GM21825 (cell line): Measurements from ENCODE around the gene ADGRE2.

Experiments used
- ATAC-seq: cut with Tn5 transposase; IDR thresholded peaks from one replicate; pipeline ENCODE4 v1.9.1; 2021; ENCODE audit warnings: mild to moderate bottlenecking, moderate library complexity; ENCODE audit not compliant: unreplicated experiment

Gene ADGRE2

DNA sequence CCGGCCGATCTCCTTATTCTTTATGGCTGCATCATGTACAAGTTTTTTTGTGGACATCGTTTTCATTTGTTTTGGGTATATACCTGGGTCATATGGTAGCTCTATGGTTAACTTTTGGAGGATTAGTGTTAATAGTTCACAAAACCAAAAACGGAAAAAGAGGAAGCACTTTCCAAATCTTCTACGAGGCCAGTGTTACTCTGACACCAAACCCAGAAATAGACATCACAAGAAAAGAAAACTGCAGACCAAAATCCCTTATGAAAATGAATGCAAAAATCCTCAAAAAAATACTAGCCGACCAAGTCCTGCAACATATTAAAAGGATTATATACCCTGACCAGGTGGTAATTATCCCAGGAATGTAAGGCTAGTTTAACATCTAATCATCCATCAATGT lies 29.8 kb downstream of the ADGRE2 start:
- ATAC-seq: no peak

DNA sequence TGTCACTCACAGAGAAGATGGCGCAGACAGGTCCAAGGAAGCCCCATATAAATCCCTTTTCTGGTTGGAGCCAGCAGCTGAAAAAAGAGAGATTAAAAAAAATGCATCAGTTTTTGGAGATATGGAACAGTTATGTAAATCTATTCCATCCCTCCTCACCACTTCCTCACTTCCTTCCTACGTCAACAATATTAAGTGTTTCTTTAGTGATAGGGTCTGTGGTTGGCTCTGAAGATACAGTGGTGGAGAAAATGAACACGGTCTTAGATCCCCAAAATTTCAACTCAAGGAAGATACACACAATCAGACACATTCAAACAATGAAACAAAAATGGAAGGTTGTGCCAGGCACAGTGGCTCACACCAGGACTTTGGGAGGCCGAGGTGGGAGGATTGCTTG lies 31.5 kb downstream of the ADGRE2 start:
- ATAC-seq: no peak

DNA sequence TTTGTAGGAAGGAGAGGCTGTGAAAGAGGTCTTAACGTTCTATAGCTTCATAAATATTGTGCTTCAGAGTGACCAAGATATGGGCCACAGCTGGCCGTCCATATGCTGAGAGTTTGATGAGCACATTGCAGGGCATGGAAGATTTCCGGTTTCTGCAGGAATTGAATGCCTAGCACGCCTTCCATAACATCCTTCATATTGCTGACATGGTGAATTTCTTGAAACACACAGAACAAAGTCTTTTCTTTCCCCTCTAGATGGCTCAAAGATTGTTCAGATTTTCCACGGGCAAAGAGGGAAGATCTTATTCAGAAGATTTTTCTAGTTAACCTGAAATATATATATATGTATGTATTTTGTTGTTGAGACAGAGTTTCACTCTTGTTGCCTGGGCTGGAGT lies 42.4 kb downstream of the ADGRE2 start:
- ATAC-seq: no peak

DNA sequence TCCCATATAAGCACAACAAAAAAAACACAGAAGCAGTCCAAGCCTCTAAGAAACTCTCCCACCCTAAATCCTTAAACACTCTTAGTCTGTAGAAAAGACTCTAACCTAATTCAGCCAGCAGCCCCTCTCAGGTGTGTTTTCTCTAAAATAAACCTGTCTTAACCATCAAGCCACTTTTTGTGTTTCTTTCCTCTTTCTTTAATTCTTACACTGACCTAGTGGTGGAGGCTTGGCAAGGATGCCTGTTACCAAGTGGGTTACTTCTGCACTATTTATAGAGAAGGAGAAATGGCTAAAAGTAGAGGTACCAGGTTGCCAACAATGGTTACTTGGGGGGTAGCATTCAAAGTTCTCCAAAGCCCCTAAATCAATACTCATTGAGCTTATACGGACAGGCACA lies 44.8 kb downstream of the ADGRE2 start:
- ATAC-seq: no peak

DNA sequence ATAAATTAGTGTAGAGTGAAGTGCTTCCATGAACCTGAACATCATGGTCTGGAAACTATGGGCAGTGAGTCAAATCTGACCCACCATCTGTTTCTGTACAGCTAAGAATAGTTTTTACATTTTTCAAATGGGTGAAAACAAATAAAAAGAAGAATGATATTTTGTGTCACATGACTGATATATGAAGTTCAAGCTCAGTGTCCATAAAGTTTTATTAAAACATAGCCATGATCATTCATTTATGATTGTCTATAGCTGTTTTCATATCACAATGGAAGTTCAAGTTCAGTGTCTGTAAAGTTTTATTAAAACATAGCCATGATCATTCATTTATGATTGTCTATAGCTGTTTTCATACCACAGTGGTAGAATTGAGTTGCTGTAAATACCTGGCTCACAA lies 45.9 kb downstream of the ADGRE2 start:
- ATAC-seq: no peak

DNA sequence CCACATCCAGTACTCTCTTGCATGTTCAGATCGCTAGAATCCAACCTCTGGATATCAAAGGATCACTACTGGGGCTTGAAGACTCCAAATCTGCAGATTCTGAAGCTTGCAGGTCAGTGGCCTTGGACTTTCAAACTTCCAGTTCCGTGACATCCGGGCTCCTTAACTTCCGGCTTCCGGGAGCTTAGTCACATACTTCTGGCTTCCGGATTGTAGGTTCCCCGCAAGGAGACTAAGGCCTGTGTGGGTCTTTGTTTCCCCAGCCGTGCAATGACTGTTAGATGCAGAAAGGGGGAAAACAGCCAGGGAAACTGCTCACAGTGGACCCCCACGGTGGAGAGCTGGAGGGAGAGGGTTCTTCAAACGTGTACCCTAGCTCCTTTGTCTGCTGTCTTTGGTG lies 47.2 kb downstream of the ADGRE2 start:
- no peak for ATAC-seq

DNA sequence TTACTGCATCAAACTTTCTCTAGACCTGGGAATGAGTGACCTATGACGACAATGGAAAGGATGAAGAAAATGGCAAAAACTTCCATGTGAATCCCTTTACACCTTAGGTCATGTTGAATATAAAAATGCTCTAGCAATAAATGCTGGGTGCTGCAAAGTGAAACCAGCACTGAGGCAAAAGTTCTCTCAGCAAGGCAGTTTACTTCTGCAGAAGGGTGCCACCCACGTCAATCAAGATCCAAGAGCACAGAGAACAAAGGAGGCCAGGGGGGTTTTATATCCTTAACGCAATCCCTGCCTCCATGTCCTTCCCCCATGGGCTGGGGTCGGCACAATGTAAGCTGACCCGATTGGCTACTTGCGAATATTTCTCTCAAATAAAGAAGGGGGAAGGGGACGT lies 49.8 kb downstream of the ADGRE2 start:
- no peak for ATAC-seq

DNA sequence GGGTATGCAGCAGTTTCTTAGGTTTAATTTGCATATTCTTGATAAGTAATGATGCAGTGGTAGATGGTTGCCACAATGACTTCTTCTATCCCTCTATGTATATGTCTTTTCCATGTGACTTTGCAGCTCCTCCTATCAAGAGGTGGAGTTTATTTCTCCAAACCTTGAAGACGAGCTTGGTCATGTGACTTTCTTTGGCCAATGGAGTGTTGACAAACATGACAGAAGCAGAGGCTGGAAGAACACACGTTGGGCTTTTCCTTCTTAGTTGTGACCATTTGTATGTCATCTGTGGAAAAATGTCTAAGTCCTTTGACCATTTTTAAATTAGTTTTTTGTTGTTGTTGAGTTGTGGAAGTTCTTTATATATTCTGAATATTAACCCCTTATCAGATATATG lies 56.2 kb downstream of the ADGRE2 start:
- ATAC-seq: no peak

DNA sequence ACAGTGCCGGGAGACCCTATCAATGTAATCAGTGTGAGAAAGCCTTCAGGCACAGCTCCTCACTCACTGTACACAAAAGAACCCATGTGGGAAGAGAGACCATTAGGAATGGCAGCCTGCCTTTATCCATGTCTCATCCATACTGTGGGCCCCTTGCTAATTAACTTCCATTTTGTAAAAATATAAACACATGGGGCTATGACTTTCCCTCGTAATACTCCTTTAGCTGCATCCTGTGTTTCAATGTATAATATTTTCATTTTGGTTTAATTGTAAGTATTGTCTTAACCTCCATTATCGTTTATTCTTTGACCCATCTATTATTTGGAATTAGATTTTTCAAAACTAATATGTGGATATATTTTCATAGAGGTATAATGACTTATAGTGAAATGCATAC lies 59.2 kb downstream of the ADGRE2 start:
- ATAC-seq: no peak

DNA sequence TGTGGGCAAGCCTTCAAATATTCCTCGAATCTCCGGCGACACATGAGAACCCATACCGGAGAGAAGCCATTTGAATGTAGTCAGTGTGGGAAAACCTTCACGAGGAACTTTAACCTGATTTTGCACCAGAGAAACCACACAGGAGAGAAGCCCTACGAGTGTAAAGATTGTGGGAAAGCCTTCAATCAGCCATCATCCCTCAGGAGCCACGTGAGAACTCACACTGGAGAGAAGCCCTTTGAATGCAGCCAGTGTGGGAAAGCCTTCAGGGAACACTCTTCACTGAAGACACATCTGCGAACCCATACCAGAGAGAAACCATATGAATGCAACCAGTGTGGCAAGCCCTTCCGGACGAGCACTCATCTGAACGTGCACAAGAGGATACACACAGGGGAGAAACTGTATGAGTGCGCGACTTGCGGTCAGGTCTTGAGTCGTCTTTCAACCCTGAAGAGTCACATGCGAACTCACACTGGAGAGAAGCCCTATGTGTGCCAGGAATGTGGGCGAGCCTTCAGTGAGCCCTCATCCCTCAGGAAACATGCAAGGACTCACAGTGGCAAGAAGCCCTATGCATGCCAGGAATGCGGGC lies 59.7 kb downstream of the ADGRE2 start:
- ATAC-seq: no peak

DNA sequence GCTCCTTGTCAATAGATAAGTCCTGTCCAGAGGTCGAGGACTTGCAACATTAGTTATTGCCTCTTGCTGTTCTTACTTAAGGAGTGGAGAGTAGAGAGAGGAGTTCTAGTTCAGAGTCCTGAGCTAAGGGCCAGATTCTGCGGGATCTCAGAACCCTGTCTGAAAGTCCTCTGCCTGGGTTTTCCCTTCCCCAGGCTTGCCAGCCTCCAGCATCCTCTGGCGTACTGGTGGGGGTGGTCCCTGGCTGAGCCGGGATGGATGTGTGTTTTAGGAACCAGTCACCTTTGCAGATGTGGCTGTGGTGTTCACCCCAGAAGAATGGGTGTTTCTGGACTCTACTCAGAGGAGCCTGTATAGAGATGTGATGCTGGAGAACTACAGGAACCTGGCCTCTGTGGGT lies 62.5 kb downstream of the ADGRE2 start:
- no peak for ATAC-seq

DNA sequence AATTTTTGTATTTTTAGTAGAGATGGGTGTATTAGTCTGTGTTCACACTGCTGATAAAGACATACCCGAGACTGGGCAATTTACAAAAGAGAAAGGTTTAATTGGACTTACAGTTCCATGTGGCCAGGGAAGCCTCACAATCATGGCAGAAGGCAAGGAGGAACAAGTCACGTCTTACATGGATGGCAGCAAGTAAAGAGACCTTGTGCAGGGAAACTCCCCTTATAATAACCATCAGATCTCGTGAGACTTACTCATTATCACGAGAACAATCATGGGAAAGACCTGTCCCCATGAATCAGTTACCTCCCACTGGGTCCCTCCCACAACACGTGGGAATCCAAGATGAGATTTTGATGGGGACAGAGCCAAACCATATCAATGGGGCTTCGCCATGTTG lies 73.9 kb downstream of the ADGRE2 start:
- no peak for ATAC-seq

DNA sequence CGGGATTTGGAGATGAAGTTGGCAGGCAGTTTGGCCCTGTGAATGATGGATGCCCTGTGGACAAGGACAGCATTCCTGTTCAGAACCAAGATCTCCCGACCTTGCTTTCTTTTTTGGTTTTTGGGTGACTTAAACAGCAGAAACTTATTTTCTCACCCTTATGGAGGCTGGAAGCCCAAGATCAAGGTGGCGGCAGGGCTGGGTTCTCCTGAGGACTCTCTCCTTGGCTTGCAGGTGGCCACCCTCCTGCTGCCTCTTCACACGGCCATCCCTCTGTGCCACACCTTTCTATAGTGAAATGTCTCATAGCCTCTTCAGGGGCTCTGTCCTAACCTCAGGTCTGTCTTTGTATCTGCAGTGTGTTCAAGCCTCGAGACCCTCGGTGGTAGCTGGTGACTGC lies 74.5 kb downstream of the ADGRE2 start:
- ATAC-seq: no peak

DNA sequence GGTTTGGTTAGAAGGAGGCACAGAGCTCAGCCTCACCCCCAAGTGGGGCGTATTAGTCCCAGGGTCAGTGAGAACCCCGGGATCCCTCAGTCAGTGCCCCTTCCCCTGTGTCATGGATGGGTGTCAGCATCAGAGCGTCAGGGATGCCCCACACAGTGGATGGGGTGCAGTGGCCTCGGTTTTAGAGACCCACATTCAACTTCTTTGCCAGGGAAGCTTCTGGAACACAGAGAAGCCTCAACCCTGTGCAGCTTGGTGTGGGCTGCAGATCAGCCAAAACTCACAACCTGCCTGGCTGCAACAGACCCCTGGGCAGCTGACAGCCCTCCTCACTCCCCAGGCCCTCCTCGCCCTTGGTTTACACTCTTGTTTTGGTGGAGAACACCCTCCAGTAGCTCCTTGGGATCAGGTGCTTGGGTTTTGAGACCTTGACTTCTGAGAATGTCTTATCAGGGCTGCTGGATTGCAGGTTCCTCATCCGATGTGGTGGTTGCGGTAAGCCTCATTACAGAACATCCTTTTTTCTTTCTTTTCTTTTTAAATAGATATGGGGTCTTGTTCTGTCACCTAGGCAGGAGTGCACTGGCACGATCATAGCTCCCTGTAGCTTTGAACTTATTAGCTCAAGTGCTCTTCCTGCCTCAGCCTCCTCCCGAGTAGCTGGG lies 77.5 kb downstream of the ADGRE2 start:
- no peak for ATAC-seq

DNA sequence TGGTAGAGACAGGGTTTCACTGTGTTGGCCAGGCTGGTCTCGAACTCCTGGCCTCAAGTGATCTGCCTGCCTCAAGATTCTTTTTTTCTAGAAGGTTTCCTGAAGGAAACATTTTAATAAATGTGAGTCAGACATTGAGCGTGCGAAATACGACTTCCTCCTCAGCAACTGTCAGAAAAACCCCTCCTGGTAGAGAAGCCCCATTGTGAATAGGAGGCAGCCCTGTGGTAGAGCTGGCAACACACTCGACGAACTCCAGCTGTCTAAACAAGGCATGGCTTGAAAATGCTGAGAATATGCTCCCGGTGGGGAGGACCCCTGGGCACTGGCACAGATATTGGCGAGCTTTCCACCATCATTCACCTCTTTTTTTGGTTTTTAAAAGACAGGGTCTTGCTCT lies 78.7 kb downstream of the ADGRE2 start:
- ATAC-seq: no peak

DNA sequence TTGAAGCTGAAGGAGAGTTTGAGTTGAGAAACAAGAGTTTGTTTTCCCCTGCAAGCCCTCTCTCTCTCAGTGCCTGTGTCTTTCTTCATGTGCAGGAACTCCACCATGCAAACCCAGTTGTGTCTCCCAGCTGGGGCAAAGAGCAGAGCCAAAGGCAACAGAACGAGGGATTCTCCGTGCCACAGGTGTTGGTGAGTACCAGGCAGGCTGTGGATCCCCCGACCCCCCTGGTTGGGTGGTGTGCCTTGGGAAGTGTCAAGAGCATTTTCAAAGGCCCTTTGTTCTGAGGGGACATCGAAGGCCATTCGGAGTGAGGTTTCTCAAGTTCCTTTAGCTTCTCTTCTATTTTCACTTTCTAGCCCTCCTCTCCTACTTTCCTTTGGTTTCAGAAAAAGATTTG lies 82.9 kb downstream of the ADGRE2 start:
- no peak for ATAC-seq

DNA sequence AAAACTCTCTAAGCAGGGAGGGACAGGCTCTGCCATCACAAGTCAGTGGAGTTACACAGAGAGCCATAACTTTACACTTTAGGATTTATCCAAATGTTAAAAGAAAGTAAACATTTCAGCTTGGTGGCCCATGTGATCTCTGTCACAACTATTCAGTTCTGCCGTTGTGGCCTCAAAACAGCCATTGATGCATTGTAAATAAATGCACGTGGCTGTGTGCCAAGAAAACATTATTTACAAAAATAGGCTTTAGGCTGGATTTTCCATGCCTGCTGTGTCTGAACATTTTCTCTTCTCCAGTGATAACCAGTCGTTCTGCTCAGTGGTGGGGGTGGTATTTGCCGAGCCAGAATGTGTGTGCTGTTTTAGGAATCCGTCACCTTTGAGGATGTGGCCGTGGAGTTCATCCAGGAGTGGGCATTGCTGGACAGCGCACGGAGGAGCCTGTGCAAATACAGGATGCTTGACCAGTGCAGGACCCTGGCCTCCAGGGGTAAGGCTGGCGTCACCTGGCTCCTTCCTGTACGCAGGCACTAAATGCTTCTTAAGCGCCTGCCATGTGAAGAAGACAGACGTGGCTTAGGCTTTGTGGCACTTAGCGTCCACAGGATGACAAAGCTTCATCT lies 83.6 kb downstream of the ADGRE2 start:
- no peak for ATAC-seq

DNA sequence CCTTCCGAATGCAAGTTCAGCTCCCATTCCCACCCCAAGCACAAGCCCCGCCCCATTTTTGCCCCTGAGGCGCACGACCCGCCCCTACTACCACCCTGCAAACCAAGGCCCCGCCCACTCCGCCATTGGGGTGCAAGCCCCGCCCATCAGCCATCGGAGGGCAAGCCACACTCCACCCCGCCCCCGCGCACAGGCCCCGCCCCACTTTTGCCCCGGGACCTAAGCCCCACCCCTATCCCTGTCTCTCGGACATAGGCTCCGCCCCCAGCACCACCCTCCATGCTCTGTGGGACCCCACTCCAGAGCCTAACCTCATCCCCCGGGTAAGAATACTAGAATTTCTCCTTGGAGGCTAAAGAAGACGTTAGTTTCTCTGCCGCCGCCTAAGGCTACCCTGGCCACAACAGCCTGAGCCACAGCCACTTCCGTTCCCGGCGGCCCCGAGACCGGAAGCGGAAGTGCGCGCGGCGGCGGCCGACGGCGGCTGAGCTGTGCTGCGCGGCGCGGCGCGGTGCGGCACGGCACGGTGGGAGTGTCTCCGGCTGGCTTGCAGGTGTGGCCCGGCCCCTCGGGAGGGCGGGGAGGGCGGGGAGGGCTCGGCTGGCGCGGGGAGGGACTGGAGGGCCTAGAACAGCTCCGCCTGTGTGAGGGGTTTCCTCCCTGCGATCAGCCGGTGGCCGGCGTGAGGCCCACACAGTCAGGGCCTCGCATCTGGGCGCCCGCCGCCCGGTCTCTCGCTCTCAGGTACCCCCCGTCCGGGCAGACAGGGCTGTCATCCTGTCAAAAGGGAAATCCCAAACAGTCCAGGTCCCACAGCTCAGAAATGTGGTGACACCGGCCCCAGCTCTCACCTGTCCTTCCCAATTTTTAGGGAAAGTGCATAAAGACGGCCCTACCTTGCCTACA lies 88.5 kb downstream of the ADGRE2 start, which contains the start of gene ZNF333:
Gene ZNF333, plus strand, starts transcription at position 451 of the 906 bp plus-strand sequence. CDS start 3,444 bp downstream, outside the sequence.
- peak; percentile 83 for ATAC-seq

DNA sequence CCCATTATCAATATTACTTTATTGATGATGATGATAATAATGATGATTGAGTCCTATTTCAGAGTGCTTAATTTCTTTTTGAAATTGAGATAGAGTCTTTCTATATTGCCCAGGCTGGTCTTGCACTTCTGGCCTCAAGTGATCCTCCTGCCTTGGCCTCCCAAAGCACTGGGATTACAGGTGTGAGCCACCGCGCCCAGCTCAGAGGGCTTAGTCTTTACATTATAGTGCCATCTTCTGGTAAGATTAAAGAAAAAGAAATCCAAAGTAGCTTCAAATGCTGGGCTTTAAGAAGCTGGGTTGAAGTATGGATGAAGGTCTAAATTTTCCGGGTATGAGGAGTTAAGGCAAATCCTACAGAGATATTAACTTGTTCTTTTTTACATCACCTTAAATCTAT lies 91.9 kb downstream of the ADGRE2 start:
- ATAC-seq: no peak

DNA sequence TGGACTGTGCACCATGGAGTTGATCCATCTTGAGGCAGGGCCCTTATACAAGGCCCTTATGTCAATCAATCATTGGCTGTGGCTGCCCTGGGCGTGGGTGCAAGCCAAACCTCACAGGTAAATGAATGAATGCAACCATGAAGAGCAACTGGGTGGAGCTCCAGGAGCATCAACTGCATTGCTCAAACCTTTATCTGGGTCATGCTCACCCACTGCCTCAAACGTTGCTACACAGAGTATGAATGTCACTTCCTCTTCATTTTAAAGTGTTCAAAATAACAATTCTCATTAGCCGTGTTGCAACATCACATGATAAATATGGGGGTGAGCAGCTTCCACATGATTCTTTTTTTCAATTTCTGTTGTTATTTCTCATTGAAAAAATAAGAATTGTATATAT lies 94.9 kb downstream of the ADGRE2 start:
- no peak for ATAC-seq
